Activated B cell treated with CpG ODN at 0.5 μM for 24 hours (primary cell): ENCODE data around the gene PCSK2. TPM values are rescaled to one million over a fixed set of nuclear protein-coding genes. Genes with fewer than 3 reads are reported as not detected.

Experiments
- ATAC-seq: fragments of 200-7000 bp; cut with Tn5 transposase; one replicate; pipeline ENCODE4 v1.10.0; 2021; ENCODE audit warnings: low read depth, mild to moderate bottlenecking, moderate library complexity
- CTCF ChIA-PET: fragments of 350-600 bp; sonication (Branson Sonifier 250); formaldehyde crosslinking; loops from one replicate; lab custom pipeline; 2021; ENCODE audit warnings: antibody characterized with exemption; lab: Charles Lee
- POLR2A ChIA-PET: fragments of 350-600 bp; sonication (Branson Sonifier 250); formaldehyde crosslinking; loops from one replicate; lab custom pipeline; 2021; ENCODE audit warnings: antibody characterized with exemption; lab: Charles Lee
- DNase-seq: peaks from one replicate; pipeline ENCODE4 v3.0.0; 2022
- H3K27ac Mint-ChIP-seq: one replicate; pipeline ENCODE4 v1.8.0; 2020; ENCODE audit warnings: mixed read lengths
- H3K27me3 Mint-ChIP-seq: one replicate; pipeline ENCODE4 v1.8.0; 2021; ENCODE audit warnings: mixed read lengths
- H3K36me3 Mint-ChIP-seq: one replicate; pipeline ENCODE4 v1.8.0; 2021; ENCODE audit warnings: low read depth, mixed read lengths
- H3K4me1 Mint-ChIP-seq: one replicate; pipeline ENCODE4 v1.8.0; 2021; ENCODE audit warnings: mixed read lengths
- H3K4me3 Mint-ChIP-seq: one replicate; pipeline ENCODE4 v1.8.0; 2020; ENCODE audit warnings: mild to moderate bottlenecking, mixed read lengths
- H3K9me3 Mint-ChIP-seq: one replicate; pipeline ENCODE4 v1.8.0; 2020; ENCODE audit warnings: mixed read lengths
- intact Hi-C: fragments of 100-400 bp; cut with micrococcal nuclease; formaldehyde crosslinking; loops from one replicate; pipeline ENCODE4 v1.15.1; 2024
- total RNA-seq: library from RNA; stranded (reverse); gene quantifications from 2 replicates; pipeline ENCODE4 v1.2.3, GENCODE V29; 2022
- TF ChIP-seq, protein P1 (sequence below): fragments of 200-600 bp; IDR thresholded peaks from one replicate; pipeline ENCODE4 v1.8.0; 2022; ENCODE audit warnings: antibody characterized with exemption, mild to moderate bottlenecking

Gene PCSK2
- total RNA-seq, 1 donor from 2014 or later, result not detected

DNA sequence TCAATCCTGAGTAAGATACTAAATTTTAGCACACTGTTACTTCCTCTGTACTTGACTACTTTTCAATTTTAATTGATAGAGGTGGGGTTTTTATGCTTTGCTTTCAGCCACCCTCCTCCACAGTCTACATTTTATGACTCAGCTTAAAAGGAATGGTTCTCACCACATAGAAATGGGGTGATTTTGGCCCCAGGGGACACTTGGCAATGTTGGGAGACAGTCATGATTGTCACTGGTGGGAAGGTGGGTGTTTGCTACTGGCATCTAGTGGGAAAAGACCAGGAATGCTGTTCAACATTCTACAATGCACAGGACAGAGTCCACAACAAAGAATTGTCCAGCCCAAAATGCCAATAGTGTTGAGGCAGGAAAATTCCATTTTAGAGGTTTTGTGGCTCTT, 71.3 kb downstream of the PCSK2 start:
- ChIA-PET POLR2A (no interaction called here), CTCF (no interaction called here)
- DNase-seq (no peak), ATAC-seq (no peak)
- TF ChIP-seq, protein P1, sequence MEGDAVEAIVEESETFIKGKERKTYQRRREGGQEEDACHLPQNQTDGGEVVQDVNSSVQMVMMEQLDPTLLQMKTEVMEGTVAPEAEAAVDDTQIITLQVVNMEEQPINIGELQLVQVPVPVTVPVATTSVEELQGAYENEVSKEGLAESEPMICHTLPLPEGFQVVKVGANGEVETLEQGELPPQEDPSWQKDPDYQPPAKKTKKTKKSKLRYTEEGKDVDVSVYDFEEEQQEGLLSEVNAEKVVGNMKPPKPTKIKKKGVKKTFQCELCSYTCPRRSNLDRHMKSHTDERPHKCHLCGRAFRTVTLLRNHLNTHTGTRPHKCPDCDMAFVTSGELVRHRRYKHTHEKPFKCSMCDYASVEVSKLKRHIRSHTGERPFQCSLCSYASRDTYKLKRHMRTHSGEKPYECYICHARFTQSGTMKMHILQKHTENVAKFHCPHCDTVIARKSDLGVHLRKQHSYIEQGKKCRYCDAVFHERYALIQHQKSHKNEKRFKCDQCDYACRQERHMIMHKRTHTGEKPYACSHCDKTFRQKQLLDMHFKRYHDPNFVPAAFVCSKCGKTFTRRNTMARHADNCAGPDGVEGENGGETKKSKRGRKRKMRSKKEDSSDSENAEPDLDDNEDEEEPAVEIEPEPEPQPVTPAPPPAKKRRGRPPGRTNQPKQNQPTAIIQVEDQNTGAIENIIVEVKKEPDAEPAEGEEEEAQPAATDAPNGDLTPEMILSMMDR, result no peak
- Mint-ChIP-seq H3K4me1 (no peaks in the 10 kb centered on the region), H3K36me3 (no peaks in the 10 kb centered on the region), H3K27ac (no peak overlapping the region), H3K27me3 (no peaks in the 10 kb centered on the region), H3K4me3 (no peak overlapping the region), H3K9me3 (no peaks in the 10 kb centered on the region)
- intact Hi-C loops, result no loop called here

DNA sequence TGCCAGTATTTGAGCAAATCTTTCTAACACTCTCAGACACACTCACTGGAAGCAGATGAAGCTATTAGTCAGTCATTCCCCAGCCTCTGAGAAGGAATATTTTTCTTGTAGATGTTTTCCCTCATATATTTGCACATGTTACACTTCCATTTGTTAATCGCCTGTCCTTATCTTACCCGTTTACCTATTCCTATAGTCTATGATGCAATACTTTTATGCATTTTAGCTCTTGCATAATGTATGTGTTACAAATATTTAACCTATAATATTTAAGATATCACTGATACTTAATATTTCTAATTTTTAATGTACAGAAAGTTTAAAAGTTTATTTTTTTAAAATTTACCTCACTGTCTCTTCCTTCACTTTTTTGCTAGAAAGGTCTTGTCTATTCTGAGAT, 71.9 kb downstream of the PCSK2 start:
- intact Hi-C loops, result no loop called here
- DNase-seq (no peak), ATAC-seq (no peak)
- Mint-ChIP-seq H3K27ac (no peak overlapping the region), H3K4me3 (no peak overlapping the region), H3K36me3 (no peaks in the 10 kb centered on the region), H3K27me3 (no peaks in the 10 kb centered on the region), H3K4me1 (no peaks in the 10 kb centered on the region), H3K9me3 (no peaks in the 10 kb centered on the region)
- TF ChIP-seq, protein P1, result no peak
- ChIA-PET CTCF (no interaction called here), POLR2A (no interaction called here)

DNA sequence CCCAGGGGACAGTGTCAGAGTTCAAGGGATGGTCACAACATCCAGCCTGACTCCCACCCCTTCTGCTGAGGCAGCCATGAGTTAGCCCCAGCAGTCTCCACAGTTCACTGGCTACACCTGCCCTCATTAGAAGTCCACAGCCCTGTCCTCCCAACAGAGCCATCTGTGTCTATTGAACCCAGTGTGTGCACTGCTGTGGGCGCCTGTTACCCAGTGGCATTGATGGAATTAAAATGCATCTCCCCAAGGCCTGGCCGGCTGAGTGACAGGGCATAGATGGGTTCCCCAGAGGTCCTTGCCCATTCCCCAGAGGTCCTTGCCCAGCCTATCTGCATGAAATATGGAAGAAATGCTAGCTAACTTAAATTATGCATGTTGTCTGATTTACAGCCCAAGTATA, 73.3 kb downstream of the PCSK2 start:
- H3K9me3 Mint-ChIP-seq, result no peaks in the 10 kb centered on the region
- H3K4me1 Mint-ChIP-seq, result no peaks in the 10 kb centered on the region
- H3K27me3 Mint-ChIP-seq, result no peaks in the 10 kb centered on the region
- TF ChIP-seq, protein P1, result no peak
- ATAC-seq, result no peak
- CTCF ChIA-PET, result no interaction called here
- H3K36me3 Mint-ChIP-seq, result no peaks in the 10 kb centered on the region
- intact Hi-C loops, result no loop called here
- POLR2A ChIA-PET, result no interaction called here
- DNase-seq, result no peak
- no peak overlapping the region for H3K4me3 Mint-ChIP-seq
- no peak overlapping the region for H3K27ac Mint-ChIP-seq

DNA sequence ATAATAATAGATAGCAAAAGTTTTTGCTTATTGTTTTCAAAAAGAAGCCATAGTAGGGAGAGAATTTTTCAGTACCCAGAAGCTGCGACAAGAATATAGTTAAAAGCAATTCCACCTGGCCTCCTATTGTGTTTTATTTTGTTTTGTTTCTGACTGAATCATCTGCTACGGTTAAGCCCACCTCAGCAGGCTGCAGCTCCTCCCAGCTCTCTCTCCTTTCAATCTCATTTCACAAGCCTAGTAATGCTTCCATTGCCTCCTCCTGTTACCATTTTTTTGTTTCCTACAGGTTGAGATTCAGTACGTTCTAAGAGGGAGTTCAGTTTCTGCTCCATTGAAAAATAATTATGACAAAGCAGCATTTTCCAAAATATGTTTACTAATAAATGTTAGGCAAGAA, 77.9 kb downstream of the PCSK2 start:
- intact Hi-C loops, result no loop called here
- TF ChIP-seq, protein P1, result no peak

DNA sequence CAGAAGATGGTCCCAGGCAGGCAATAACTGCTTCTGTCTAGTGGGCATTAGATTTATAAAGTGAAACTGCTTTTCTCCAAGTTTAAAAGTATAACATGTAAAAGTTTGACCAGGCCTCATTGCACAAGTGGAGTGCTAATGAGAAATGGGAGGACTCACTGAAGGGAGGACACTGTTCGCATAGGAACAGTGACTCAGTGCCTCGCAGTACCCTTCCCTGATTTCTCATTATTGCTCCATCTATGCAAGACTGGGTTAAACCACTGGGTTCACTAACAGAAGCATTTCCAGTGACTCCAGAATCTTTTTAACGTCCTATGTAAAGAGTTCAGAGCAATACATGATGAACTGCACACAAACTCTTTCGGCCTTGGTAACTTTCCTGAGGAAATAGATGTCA, 79.6 kb downstream of the PCSK2 start:
- intact Hi-C loops, result no loop called here
- Mint-ChIP-seq H3K9me3 (peaks cover 7% of the 10 kb centered on the region), H3K4me3 (no peak overlapping the region), H3K27me3 (no peaks in the 10 kb centered on the region), H3K4me1 (no peaks in the 10 kb centered on the region), H3K36me3 (no peaks in the 10 kb centered on the region), H3K27ac (no peak overlapping the region)
- ATAC-seq (no peak), DNase-seq (no peak)
- ChIA-PET POLR2A (no interaction called here), CTCF (no interaction called here)
- TF ChIP-seq, protein P1, result no peak

More for the DNA sequence above, 77.9 kb downstream of the PCSK2 start:
- no peaks in the 10 kb centered on the region for H3K4me1 Mint-ChIP-seq
- H3K27ac Mint-ChIP-seq, result no peak overlapping the region
- H3K4me3 Mint-ChIP-seq, result no peak overlapping the region
- H3K9me3 Mint-ChIP-seq, result peaks cover 5% of the 10 kb centered on the region
- ChIA-PET POLR2A (no interaction called here), CTCF (no interaction called here)
- ATAC-seq (no peak), DNase-seq (no peak)
- no peaks in the 10 kb centered on the region for H3K27me3 Mint-ChIP-seq
- no peaks in the 10 kb centered on the region for H3K36me3 Mint-ChIP-seq
